ENCODE data around the gene THOC7.

GRCh38 chr3:63874769-63875168 lies 11.2 kb upstream of the THOC7 start:
- TF ChIP-seq CTCF (IDR thresholded peaks at IDR 0.05) = no peak
- TF ChIP-seq POLR2A (IDR thresholded peaks at IDR 0.05) = no peak
